Mesendoderm (in vitro differentiated cells): Measurements from ENCODE around the gene RNF26.

Experiments
- DNase-seq: peaks from one replicate; pipeline ENCODE4 v3.0.0; 2013
- H2AK5ac ChIP-seq: 2 replicates; pipeline ENCODE4 v1.6.1; 2013; ENCODE audit warnings: low read length, inconsistent platforms
- H2BK120ac ChIP-seq: 2 replicates; pipeline ENCODE4 v1.6.1; 2013; ENCODE audit warnings: low read depth, mild to moderate bottlenecking, low read length, moderate library complexity, mixed read lengths
- H2BK15ac ChIP-seq: replicated peaks from 2 replicates; pipeline ENCODE4 v1.6.1; 2013; ENCODE audit warnings: low read depth, mild to moderate bottlenecking, moderate library complexity
- H2BK5ac ChIP-seq: 2 replicates; pipeline ENCODE4 v1.6.1; 2013; ENCODE audit warnings: low read length, inconsistent platforms
- H3K18ac ChIP-seq: 2 replicates; pipeline ENCODE4 v1.6.1; 2013; ENCODE audit warnings: mild to moderate bottlenecking, low read length, mixed read lengths
- H3K23ac ChIP-seq: one replicate; pipeline ENCODE4 v1.6.1; 2013; ENCODE audit warnings: low read length
- H3K27ac ChIP-seq: 2 replicates; pipeline ENCODE4 v1.5.1; 2013; ENCODE audit warnings: low read depth, mild to moderate bottlenecking, inconsistent platforms, low read length, moderate library complexity
- H3K27me3 ChIP-seq: 2 replicates; pipeline ENCODE4 v1.6.1; 2013; ENCODE audit warnings: low read length, control low read depth, mild to moderate bottlenecking, inconsistent platforms; ENCODE audit not compliant: insufficient read depth, poor library complexity
- H3K36me3 ChIP-seq: 2 replicates; pipeline ENCODE4 v1.6.1; 2013; ENCODE audit warnings: low read length, inconsistent platforms; ENCODE audit not compliant: control insufficient read depth, insufficient read depth
- H3K4ac ChIP-seq: one replicate; pipeline ENCODE4 v1.6.1; 2013; ENCODE audit warnings: low read depth, mild to moderate bottlenecking, low read length, moderate library complexity
- H3K4me1 ChIP-seq: 2 replicates; pipeline ENCODE4 v1.6.1; 2013; ENCODE audit warnings: low read depth, low read length, inconsistent platforms; ENCODE audit not compliant: control insufficient read depth
- H3K4me2 ChIP-seq: 2 replicates; pipeline ENCODE4 v1.6.1; 2013; ENCODE audit warnings: low read length
- H3K4me3 ChIP-seq: 2 replicates; pipeline ENCODE4 v1.5.1; 2013; ENCODE audit warnings: mild to moderate bottlenecking, low read length
- H3K56ac ChIP-seq: one replicate; pipeline ENCODE4 v1.6.1; 2013; ENCODE audit warnings: low read length
- H3K79me1 ChIP-seq: 2 replicates; pipeline ENCODE4 v1.6.1; 2013; ENCODE audit warnings: low read length, inconsistent platforms
- H3K79me2 ChIP-seq: 2 replicates; pipeline ENCODE4 v1.6.1; 2013; ENCODE audit warnings: mild to moderate bottlenecking, low read length; ENCODE audit not compliant: control insufficient read depth, insufficient read depth
- H3K9ac ChIP-seq: 2 replicates; pipeline ENCODE4 v1.6.1; 2013; ENCODE audit warnings: low read length, inconsistent platforms
- H4K5ac ChIP-seq: one replicate; pipeline ENCODE4 v1.6.1; 2013; ENCODE audit warnings: low read length
- H4K8ac ChIP-seq: one replicate; pipeline ENCODE4 v1.6.1; 2013; ENCODE audit warnings: low read depth, mild to moderate bottlenecking, control low read depth, low read length, moderate library complexity
- WGBS: extraction: QIAGEN DNeasy Blood & Tissue Kit; methylation state at CpG from one replicate; pipeline ENCODE4 v1.1.7; 2013; ENCODE audit warnings: low lambda C conversion rate, missing lambda C conversion rate; ENCODE audit not compliant: insufficient coverage; ENCODE audit errors: extremely low coverage; 5-methylcytosine and 5-hydroxymethylcytosine counted together

RNF26 gene

GRCh38 chr11:119320240-119320775 is 14.0 kb upstream of the RNF26 start:
- Histone ChIP-seq H3K9ac (peak overlapping the region; percentile 63), H3K4me1 (peaks cover 36% of the 10 kb centered on the region), H3K4ac (peak overlapping the region; percentile 82), H2AK5ac (no peak overlapping the region), H3K56ac (peak overlapping the region; percentile 92), H3K23ac (peak overlapping the region; percentile 24), H2BK15ac (no peak overlapping the region), H3K4me2 (peak overlapping the region; percentile 42), H2BK5ac (peak overlapping the region; percentile 51), H3K4me3 (no peak overlapping the region), H3K79me1 (peaks cover 2% of the 10 kb centered on the region), H3K79me2 (no peaks in the 10 kb centered on the region), H3K18ac (peak overlapping the region; percentile 89), H4K5ac (no peak overlapping the region), H3K36me3 (no peaks in the 10 kb centered on the region), H2BK120ac (peak overlapping the region; percentile 50), H3K27ac (peak overlapping the region; percentile 95), H4K8ac (peak overlapping the region; percentile 58), H3K27me3 (no peaks in the 10 kb centered on the region)
- peak; percentile 83 for DNase-seq
- no CpG with 5 or more reads among the region's 17 CpGs for WGBS

- peak overlapping the region; percentile 58 for H4K8ac ChIP-seq
- H3K4ac ChIP-seq, result peak overlapping the region; percentile 82
- H2BK15ac ChIP-seq, result no peak overlapping the region
- peak overlapping the region; percentile 95 for H3K27ac ChIP-seq
- peak overlapping the region; percentile 50 for H2BK120ac ChIP-seq
- H2AK5ac ChIP-seq, result no peak overlapping the region
- no peak overlapping the region for H4K5ac ChIP-seq
- peak overlapping the region; percentile 89 for H3K18ac ChIP-seq
- H3K4me1 ChIP-seq, result peaks cover 31% of the 10 kb centered on the region
- peak; percentile 86 for DNase-seq
- no peaks in the 10 kb centered on the region for H3K79me1 ChIP-seq
- no peaks in the 10 kb centered on the region for H3K79me2 ChIP-seq
- no peaks in the 10 kb centered on the region for H3K36me3 ChIP-seq
- peak overlapping the region; percentile 63 for H3K4me2 ChIP-seq
- H3K27me3 ChIP-seq, result no peaks in the 10 kb centered on the region
- peak overlapping the region; percentile 63 for H3K9ac ChIP-seq
- H2BK5ac ChIP-seq, result peak overlapping the region; percentile 51
- peak overlapping the region; percentile 24 for H3K23ac ChIP-seq
- WGBS, result no CpG with 5 or more reads among the region's 60 CpGs
- peak overlapping the region; percentile 92 for H3K56ac ChIP-seq
- peak overlapping the region; percentile 15 for H3K4me3 ChIP-seq
These were observed 13.4 kb upstream of the RNF26 start for GRCh38 chr11:119320776-119321524.

GRCh38 chr11:119322360-119322739 is 12.0 kb upstream of the RNF26 start:
- Histone ChIP-seq H2AK5ac (peak overlapping the region; percentile 55), H2BK5ac (no peak overlapping the region), H4K5ac (peak overlapping the region; percentile 64), H3K79me2 (no peaks in the 10 kb centered on the region), H3K18ac (no peak overlapping the region), H3K4me3 (no peak overlapping the region), H2BK120ac (no peak overlapping the region), H3K4me1 (peaks cover 30% of the 10 kb centered on the region), H3K4me2 (no peak overlapping the region), H3K27ac (no peak overlapping the region), H2BK15ac (no peak overlapping the region), H3K4ac (no peak overlapping the region), H3K9ac (peak overlapping the region; percentile 2), H3K23ac (no peak overlapping the region), H3K27me3 (no peaks in the 10 kb centered on the region), H3K56ac (peak overlapping the region; percentile 28), H3K79me1 (no peaks in the 10 kb centered on the region), H3K36me3 (no peaks in the 10 kb centered on the region), H4K8ac (no peak overlapping the region)
- DNase-seq, result no peak
- no CpG with 5 or more reads among the region's 6 CpGs for WGBS

- H3K18ac ChIP-seq, result no peak overlapping the region
- no peak overlapping the region for H3K23ac ChIP-seq
- no peak overlapping the region for H2BK5ac ChIP-seq
- H3K79me1 ChIP-seq, result no peaks in the 10 kb centered on the region
- H3K4me1 ChIP-seq, result peaks cover 24% of the 10 kb centered on the region
- H3K79me2 ChIP-seq, result no peaks in the 10 kb centered on the region
- no peak overlapping the region for H2BK120ac ChIP-seq
- H3K4me2 ChIP-seq, result no peak overlapping the region
- H3K56ac ChIP-seq, result no peak overlapping the region
- H4K5ac ChIP-seq, result no peak overlapping the region
- no peaks in the 10 kb centered on the region for H3K27me3 ChIP-seq
- H3K9ac ChIP-seq, result no peak overlapping the region
- no peak overlapping the region for H3K4me3 ChIP-seq
- H3K36me3 ChIP-seq, result no peaks in the 10 kb centered on the region
- no peak overlapping the region for H2AK5ac ChIP-seq
- H3K27ac ChIP-seq, result no peak overlapping the region
- no CpG with 5 or more reads among the region's 20 CpGs for WGBS
- H2BK15ac ChIP-seq, result no peak overlapping the region
- no peak for DNase-seq
- H3K4ac ChIP-seq, result no peak overlapping the region
- no peak overlapping the region for H4K8ac ChIP-seq
These were observed 11.3 kb upstream of the RNF26 start for GRCh38 chr11:119322921-119323531.

- H3K27me3 ChIP-seq, result no peaks in the 10 kb centered on the region
- no peak overlapping the region for H2BK120ac ChIP-seq
- no peaks in the 10 kb centered on the region for H3K79me1 ChIP-seq
- no peak overlapping the region for H4K8ac ChIP-seq
- peaks cover 18% of the 10 kb centered on the region for H3K4me1 ChIP-seq
- no peak overlapping the region for H3K56ac ChIP-seq
- WGBS, result no CpG with 5 or more reads among the region's 8 CpGs
- H3K18ac ChIP-seq, result no peak overlapping the region
- no peak overlapping the region for H2AK5ac ChIP-seq
- H3K36me3 ChIP-seq, result no peaks in the 10 kb centered on the region
- H3K23ac ChIP-seq, result no peak overlapping the region
- H2BK5ac ChIP-seq, result no peak overlapping the region
- no peaks in the 10 kb centered on the region for H3K79me2 ChIP-seq
- no peak overlapping the region for H3K9ac ChIP-seq
- H3K4ac ChIP-seq, result no peak overlapping the region
- H3K4me3 ChIP-seq, result no peak overlapping the region
- DNase-seq, result peak; percentile 83
- H4K5ac ChIP-seq, result peak overlapping the region; percentile 40
- H3K4me2 ChIP-seq, result no peak overlapping the region
- H2BK15ac ChIP-seq, result no peak overlapping the region
- no peak overlapping the region for H3K27ac ChIP-seq
These were observed 10.7 kb upstream of the RNF26 start for GRCh38 chr11:119323532-119324033.
